C4-2B (cell line): ENCODE measurements around the gene FAM210A.

ENCODE experiments used
- H3K27ac ChIP-seq: fragments of 450-650 bp; 2 replicates; pipeline ENCODE4 v1.5.1; 2017
- ZFX ChIP-seq: fragments of 450-650 bp; IDR thresholded peaks from 2 replicates; pipeline ENCODE4 v1.6.1; 2017
- TF ChIP-seq, protein P1 (sequence below): fragments of 450-650 bp; conservative IDR thresholded peaks from 2 replicates; pipeline ENCODE4 v1.5.1; 2017; ENCODE audit warnings: mild to moderate bottlenecking

Gene FAM210A

DNA sequence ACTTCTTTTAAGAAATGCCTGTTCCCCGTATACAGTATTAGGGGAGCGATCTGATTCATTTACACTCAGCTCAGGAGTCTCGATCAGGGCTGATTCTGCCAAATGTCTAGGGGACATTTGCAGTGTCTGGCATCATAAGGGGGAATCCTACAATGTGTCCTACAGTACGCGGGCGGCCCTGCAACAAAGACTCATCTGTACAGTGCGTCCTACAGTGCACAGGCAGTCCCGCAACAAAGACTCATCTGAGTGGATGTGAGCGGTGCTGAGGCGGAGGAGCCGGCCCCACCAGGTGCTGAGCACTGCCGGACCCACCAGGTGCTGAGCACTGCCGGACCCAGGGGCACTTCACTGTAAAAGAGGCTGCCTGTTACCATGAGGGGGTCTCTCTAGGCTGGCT is 102.5 kb downstream of the FAM210A start:
- TF ChIP-seq ZFX: no peak
- TF ChIP-seq, protein P1, sequence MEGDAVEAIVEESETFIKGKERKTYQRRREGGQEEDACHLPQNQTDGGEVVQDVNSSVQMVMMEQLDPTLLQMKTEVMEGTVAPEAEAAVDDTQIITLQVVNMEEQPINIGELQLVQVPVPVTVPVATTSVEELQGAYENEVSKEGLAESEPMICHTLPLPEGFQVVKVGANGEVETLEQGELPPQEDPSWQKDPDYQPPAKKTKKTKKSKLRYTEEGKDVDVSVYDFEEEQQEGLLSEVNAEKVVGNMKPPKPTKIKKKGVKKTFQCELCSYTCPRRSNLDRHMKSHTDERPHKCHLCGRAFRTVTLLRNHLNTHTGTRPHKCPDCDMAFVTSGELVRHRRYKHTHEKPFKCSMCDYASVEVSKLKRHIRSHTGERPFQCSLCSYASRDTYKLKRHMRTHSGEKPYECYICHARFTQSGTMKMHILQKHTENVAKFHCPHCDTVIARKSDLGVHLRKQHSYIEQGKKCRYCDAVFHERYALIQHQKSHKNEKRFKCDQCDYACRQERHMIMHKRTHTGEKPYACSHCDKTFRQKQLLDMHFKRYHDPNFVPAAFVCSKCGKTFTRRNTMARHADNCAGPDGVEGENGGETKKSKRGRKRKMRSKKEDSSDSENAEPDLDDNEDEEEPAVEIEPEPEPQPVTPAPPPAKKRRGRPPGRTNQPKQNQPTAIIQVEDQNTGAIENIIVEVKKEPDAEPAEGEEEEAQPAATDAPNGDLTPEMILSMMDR: no peak
- H3K27ac ChIP-seq: no peak overlapping the region

DNA sequence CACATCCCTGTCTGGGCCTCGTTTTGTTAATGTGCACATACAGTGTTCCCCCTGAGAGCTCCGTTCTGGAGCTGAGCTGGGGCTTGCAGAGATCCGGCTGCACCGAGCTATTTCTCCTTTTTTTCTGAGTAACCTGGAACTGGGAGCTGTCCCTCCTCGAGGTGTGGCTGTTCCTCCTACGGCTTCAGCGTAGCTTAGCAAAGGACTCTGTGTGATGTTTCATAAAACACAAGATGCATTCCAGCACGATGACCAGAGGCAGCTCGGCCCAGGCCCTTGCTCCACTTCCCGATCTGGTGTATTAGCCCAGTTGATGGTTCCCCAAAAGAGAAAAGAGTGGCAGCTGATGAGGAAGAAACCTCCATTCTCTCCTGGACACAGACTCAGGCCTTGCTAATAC is 103.0 kb downstream of the FAM210A start:
- TF ChIP-seq ZFX: no peak
- TF ChIP-seq, protein P1: no peak

DNA sequence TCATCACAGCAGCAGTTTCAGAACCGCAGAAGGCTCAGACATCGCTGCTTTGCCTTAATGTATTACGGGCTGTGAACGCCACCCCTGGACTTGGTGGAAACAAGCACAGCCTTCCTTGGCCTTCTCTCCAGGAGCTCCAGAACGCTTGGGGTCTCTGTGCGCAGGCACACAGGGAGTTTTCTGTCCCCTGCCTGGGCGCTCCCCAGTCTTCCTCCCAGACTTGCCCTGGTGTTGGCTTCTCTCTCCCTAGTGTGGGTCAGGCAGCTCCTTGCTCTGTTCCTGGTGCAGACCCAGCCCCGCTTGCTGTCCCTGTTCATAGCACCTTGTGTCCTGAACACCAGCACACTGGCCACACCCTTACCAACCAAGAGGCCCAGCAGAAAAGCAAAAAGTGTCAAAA is 103.6 kb downstream of the FAM210A start:
- H3K27ac ChIP-seq: no peak overlapping the region
- TF ChIP-seq, protein P1: no peak
- TF ChIP-seq ZFX: no peak

More for the DNA sequence above, 103.0 kb downstream of the FAM210A start:
- no peak overlapping the region for H3K27ac ChIP-seq

DNA sequence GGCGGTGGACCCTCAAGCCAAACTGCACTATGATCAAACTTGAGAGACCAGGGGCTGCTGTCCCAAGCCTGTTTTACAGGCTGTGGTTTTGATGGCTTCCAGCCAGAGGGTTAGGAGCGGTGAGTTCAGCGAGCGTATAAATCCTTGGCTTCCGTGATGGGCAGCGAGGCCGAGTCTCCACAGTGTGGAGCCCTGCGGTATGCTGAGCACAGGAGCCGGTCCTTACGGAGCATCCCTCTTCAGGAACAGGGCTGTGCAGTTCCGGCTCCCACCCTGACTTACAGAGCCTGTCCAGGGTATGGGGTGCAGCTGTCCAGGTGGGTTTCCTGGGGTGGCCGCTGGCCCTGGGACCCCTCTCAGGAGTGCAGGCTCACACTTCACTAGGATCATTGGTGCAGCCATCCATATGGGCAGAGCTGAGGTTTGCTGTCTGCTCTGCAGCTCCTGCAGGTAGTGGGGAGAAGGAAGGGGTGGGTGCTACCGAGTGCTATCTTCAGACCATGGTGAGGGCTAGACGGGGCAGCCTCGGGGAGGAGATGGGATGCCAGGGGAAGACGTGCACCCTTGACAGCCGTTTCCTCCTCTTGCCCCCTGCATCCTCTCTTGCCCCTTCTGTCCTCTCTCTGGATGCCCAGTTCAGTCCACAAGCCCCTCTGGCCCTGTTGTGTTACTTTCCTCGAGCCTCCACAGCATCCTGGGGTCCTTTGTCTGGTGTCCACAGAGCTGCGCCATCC is 104.3 kb downstream of the FAM210A start:
- TF ChIP-seq, protein P1: no peak; the same call in 1 of the 2 replicates
- no peak for TF ChIP-seq ZFX
- H3K27ac ChIP-seq: no peak overlapping the region

DNA sequence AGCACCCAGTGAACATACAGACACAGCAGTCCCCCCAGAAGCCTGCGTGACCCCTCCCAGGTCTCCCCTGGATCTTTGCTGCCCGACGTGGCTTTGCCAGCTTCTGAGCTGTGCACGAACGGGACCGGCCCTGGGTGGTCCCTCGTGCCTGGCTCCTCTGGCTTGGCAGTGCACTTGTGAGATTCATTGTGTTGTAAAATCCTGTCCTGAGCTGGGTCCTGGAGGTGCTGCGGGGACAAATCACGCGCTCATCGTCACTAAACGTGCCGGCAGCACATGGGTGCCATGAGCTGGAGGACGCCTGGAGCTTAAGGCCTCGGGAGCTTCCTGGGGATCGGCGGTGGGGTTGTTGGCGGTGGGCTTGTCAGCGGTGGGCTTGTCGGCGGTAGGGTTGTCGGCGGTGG is 104.9 kb downstream of the FAM210A start:
- H3K27ac ChIP-seq: no peak overlapping the region
- TF ChIP-seq, protein P1: no peak
- no peak for TF ChIP-seq ZFX

DNA sequence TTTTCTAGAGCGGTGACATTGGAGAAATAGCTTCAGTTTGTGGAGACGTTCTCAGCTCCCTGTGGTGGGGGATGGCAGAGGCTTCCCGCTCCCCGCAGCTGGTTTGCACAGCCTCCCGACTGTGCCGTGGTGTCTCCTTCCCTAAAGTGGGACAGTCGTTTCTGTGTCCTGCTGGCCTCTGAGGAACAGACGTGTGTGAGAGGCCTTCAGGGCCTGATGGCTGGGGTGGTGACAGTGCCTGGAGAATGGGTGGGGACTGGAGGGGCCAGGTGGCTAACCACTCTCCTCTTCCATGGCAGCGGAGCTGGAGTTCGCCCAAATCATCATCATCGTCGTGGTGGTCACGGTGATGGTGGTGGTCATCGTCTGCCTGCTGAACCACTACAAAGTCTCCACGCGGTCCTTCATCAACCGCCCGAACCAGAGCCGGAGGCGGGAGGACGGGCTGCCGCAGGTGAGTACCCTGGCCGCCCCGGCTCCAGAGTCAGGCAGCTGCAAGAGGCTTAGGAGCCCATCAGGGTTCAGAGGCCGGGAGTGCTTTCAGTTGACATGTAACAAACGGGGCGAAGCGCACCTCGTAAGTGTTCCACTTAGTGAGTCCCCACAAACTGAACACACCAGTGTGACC is 105.4 kb downstream of the FAM210A start:
- no peak overlapping the region for H3K27ac ChIP-seq
- TF ChIP-seq, protein P1: no peak
- no peak for TF ChIP-seq ZFX

DNA sequence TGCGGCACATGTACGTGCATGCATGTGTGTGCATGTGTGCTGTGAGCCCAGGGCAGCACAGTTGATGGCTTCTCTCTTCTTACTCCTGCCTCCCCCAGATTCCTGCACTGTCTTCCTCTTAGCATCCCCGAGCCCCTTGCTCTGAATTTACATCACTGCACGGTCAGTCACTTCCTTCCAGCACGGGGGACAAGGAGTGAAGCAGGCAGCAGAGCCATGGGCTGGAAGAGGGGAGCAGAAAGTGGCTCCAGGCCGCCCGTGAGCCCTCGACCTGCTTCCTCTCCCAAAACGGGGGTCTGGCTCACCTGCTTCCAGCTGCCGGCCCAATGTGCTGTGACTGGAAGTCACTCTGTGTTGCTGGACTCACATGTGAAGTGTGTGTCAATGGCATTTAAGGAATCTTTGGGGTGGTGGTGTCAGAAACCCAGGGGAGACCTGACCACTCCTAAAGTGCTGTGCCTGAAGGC is 106.1 kb downstream of the FAM210A start:
- TF ChIP-seq ZFX: no peak
- TF ChIP-seq, protein P1: no peak
- H3K27ac ChIP-seq: no peak overlapping the region
